ENCODE results near the gene DBNL.
"Not testable (repeated sequence)": the region's sequence is repeated elsewhere in the genome, so short reads cannot be mapped to it uniquely, and the experiment has no call there.

DBNL gene

GRCh38 chr7:44044315-44045225 lies at the start of gene DBNL:
DBNL (plus strand) TSS chr7:44044702; CDS start chr7:44044738, 36 bp downstream.
- DNase-seq, result peak; percentile 94

- not testable (repeated sequence) for DNase-seq
Observed at GRCh38 chr7:43997532-43997931, 47.0 kb upstream of the DBNL start, which contains the start of gene SPDYE1. SPDYE1 (plus strand) TSS chr7:43997897; CDS start chr7:43999950, 2,053 bp downstream.

GRCh38 chr7:44012081-44012480 lies 32.4 kb upstream of the DBNL start:
- not testable (repeated sequence) for DNase-seq

GRCh38 chr7:44015090-44015489 lies 29.4 kb upstream of the DBNL start:
- DNase-seq, result not testable (repeated sequence)

GRCh38 chr7:44018857-44019807 lies 25.4 kb upstream of the DBNL start:
- DNase-seq, result peak; percentile 96

GRCh38 chr7:44019825-44020224 lies 24.7 kb upstream of the DBNL start:
- DNase-seq, result not testable (repeated sequence)

GRCh38 chr7:44022069-44022468 lies 22.4 kb upstream of the DBNL start:
- DNase-seq, result not testable (repeated sequence)

- DNase-seq, result not testable (repeated sequence)
Observed at GRCh38 chr7:44022796-44023467, 21.6 kb upstream of the DBNL start.

GRCh38 chr7:44029433-44029832 lies 15.1 kb upstream of the DBNL start:
- not testable (repeated sequence) for DNase-seq

- DNase-seq, result not testable (repeated sequence)
Observed at GRCh38 chr7:44030029-44030428, 14.5 kb upstream of the DBNL start.

- not testable (repeated sequence) for DNase-seq
Observed at GRCh38 chr7:44031319-44031718, 13.2 kb upstream of the DBNL start.

GRCh38 chr7:44032031-44032430 lies 12.5 kb upstream of the DBNL start:
- DNase-seq, result not testable (repeated sequence)

GRCh38 chr7:44033971-44034844 lies 10.3 kb upstream of the DBNL start:
- not testable (repeated sequence) for DNase-seq

- peak; percentile 41 for DNase-seq
Observed at GRCh38 chr7:44036364-44036763, 8.1 kb upstream of the DBNL start.

GRCh38 chr7:44037951-44038350 lies 6.6 kb upstream of the DBNL start:
- not testable (repeated sequence) for DNase-seq

GRCh38 chr7:44038553-44038952 lies 5.9 kb upstream of the DBNL start:
- not testable (repeated sequence) for DNase-seq

GRCh38 chr7:44038961-44039558 lies 5.4 kb upstream of the DBNL start:
- peak; percentile 87 for DNase-seq

GRCh38 chr7:44039800-44040492 lies 4.6 kb upstream of the DBNL start:
- not testable (repeated sequence) for DNase-seq

- not testable (repeated sequence) for DNase-seq
Observed at GRCh38 chr7:44040493-44040891, 4.0 kb upstream of the DBNL start.

- DNase-seq, result no peak
Observed at GRCh38 chr7:44042221-44042620, 2.3 kb upstream of the DBNL start.

All from NCI-H226 (cell line).